Effector memory CD4-positive, alpha-beta T cell (primary cell): ENCODE measurements around the gene DAPK1.

ENCODE experiments used
- DNase-seq, 3 donors: peaks; one replicate each; pipeline ENCODE4 v3.0.0-alpha.2; 2020
- H3K27ac ChIP-seq: 2 replicates; pipeline ENCODE4 v1.7.0; 2013; ENCODE audit warnings: mild to moderate bottlenecking, low read length, moderate library complexity; ENCODE audit not compliant: insufficient read depth, poor library complexity, severe bottlenecking
- H3K27me3 ChIP-seq: replicated peaks from 2 replicates; pipeline ENCODE4 v1.7.0; 2013; ENCODE audit warnings: mild to moderate bottlenecking, low read length; ENCODE audit not compliant: insufficient read depth, control insufficient read depth, poor library complexity, severe bottlenecking
- H3K36me3 ChIP-seq: 2 replicates; pipeline ENCODE4 v1.7.0; 2013; ENCODE audit warnings: mild to moderate bottlenecking, low read length, moderate library complexity; ENCODE audit not compliant: control insufficient read depth, insufficient read depth
- H3K4me1 ChIP-seq: 2 replicates; pipeline ENCODE4 v1.7.0; 2013; ENCODE audit warnings: low read length, mild to moderate bottlenecking; ENCODE audit not compliant: control insufficient read depth, insufficient read depth, poor library complexity, severe bottlenecking
- H3K4me3 ChIP-seq: 2 replicates; pipeline ENCODE4 v1.7.0; 2013; ENCODE audit warnings: low read length, low read depth, mild to moderate bottlenecking; ENCODE audit not compliant: insufficient read depth, poor library complexity, severe bottlenecking
- H3K9me3 ChIP-seq: 2 replicates; pipeline ENCODE4 v1.7.0; 2013; ENCODE audit warnings: mild to moderate bottlenecking, low read length, moderate library complexity; ENCODE audit not compliant: control insufficient read depth

DAPK1 gene

GRCh38 chr9:87594662-87595061, 97.0 kb downstream of the DAPK1 start:
- Histone ChIP-seq H3K27ac (no peak overlapping the region), H3K4me3 (no peak overlapping the region), H3K9me3 (no peaks in the 10 kb centered on the region), H3K36me3 (no peaks in the 10 kb centered on the region), H3K4me1 (no peaks in the 10 kb centered on the region), H3K27me3 (no peaks in the 10 kb centered on the region)
- no peak for DNase-seq

- Histone ChIP-seq H3K4me3 (no peak overlapping the region), H3K4me1 (no peaks in the 10 kb centered on the region), H3K27ac (no peak overlapping the region), H3K27me3 (no peaks in the 10 kb centered on the region), H3K9me3 (no peaks in the 10 kb centered on the region), H3K36me3 (no peaks in the 10 kb centered on the region)
- DNase-seq = no peak
Measured at GRCh38 chr9:87595610-87596009, 97.9 kb downstream of the DAPK1 start.

DNA sequence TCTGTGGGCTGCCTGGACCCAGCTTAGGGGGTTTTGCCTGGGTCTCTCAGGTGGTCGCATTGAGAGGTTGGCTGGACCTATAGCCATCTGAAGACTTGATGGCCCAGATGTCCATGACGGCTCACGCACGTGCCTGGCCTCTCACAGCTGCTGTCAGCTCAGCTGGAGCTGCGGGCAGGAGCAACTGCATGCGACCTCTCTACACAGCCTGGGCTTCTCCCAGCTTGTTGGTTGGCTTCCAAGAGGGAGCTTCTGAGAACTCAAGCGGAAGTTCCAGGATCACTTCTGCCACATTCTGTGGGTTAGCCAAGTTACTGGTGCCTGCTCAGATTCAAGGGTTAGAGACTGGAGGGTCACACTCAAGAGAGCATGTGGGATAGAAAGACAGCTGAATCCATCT, 99.2 kb downstream of the DAPK1 start:
- no peak overlapping the region for H3K27ac ChIP-seq
- no peaks in the 10 kb centered on the region for H3K4me1 ChIP-seq

DNA sequence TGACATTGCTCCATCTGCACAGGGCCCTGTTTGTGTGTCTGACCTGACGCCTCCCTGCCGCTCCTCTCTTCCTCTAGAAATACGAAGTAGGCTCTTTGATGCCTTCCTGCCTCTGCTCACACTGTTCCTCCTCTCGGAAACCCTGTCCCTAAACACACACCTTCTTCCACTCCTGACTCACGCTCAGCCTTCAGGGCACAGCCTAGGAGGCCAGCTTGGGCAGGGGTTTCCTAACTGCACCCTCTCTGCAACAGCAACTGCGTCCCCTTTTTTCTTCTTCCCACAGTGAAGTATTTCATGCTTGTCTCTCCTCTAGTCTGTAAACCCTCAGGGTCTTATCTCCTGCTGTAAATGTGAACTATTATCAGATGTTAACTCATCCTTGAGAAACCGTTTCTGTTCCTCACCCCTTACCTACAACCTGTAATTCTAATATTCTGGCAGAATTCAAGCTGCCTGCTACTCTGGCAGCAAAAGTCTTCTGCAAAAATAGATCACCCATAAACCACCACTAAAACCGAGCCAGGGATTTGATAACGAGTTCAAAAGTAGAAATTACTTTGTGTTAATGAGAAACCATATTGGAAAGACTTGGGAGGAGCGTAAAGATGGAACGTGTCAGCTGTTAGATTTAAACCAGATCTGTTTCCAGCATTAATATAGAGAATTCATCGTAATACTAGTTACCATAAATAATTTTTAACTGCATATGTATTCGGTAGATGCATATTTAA, 100.2 kb downstream of the DAPK1 start:
- DNase-seq = no peak
- no peak overlapping the region for H3K27ac ChIP-seq
- H3K27me3 ChIP-seq = no peaks in the 10 kb centered on the region
- no peaks in the 10 kb centered on the region for H3K4me1 ChIP-seq
- H3K4me3 ChIP-seq = no peak overlapping the region
- no peaks in the 10 kb centered on the region for H3K9me3 ChIP-seq
- H3K36me3 ChIP-seq = no peaks in the 10 kb centered on the region

More for the DNA sequence above, 99.2 kb downstream of the DAPK1 start:
- Histone ChIP-seq H3K9me3 (no peaks in the 10 kb centered on the region), H3K36me3 (no peaks in the 10 kb centered on the region), H3K27me3 (no peaks in the 10 kb centered on the region), H3K4me3 (no peak overlapping the region)
- no peak for DNase-seq

DNA sequence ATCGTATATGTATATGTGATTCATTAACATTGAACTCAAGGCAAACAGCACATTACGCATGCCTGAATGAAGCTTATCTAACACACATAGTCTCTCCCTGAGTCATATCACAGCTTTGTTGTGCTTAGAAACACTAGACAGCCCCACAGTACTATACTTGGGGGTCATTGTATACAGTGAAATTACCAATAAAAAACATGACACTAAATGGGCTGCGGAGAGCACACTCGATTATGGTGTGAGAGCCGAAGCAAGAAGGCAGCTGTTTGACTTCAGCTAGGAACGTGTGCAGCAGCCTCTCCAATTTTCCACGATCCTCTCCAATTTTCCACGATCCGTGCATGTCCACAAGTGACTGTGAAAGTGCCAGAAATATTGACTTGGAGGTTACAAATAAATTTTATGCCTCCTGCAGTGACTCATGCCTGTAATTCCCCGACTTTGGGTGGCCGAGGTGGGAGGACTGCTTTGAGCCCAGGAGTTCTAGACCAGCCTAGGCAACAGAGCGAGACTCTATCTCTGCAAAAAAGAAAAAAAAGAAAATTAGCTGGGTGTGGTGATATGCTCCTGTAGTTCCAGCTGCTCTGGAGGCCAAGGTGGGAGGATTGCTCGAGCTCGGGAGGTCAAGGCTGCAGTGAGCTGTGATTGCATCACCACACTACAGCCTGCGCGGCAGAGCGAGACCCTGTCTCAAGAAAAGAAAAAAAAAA, 102.4 kb downstream of the DAPK1 start:
- H3K9me3 ChIP-seq = no peaks in the 10 kb centered on the region
- H3K4me1 ChIP-seq = no peaks in the 10 kb centered on the region
- no peak overlapping the region for H3K27ac ChIP-seq
- H3K36me3 ChIP-seq = no peaks in the 10 kb centered on the region
- no peak overlapping the region for H3K4me3 ChIP-seq
- no peaks in the 10 kb centered on the region for H3K27me3 ChIP-seq
- no peak for DNase-seq

DNA sequence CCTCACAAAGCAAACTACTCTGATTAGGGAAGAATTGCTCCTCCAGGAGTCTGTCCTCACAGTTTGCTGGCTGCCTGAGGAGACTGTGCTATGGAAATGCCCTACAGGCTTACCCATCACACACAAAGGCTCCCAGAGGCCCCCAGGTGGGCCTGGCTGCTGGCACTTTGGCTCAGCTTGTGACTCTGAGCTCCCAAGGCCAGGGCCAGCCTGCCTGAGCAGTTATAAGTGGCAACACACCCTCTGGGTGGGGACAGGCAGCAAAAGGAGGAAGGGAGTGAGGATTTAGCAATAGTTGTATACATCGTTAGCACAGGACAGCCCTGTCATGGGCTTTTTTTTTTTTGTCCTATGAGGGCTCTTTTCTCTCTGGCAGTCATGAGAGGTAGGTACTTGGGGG, 103.5 kb downstream of the DAPK1 start:
- no peak for DNase-seq

DNA sequence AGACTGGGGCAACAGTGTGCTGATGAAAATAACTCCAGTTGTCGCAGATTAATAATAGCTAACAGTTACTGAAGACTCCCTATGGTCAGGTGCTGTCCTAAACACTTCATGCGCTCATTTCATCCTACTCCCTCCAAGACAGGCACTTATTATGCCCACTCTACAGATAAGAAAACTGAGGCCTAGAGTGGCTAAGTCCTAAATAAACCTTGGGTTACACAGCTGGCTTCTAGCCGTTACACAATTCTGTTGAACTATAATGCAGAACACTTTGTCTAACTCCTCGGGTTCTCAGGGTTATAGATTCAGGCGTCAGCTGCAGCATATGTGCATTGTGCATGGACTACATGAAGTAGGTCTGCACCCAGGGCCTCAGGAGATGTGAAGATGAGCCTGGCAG, 103.9 kb downstream of the DAPK1 start:
- DNase-seq = no peak
- Histone ChIP-seq H3K4me1 (no peaks in the 10 kb centered on the region), H3K27me3 (peaks cover 5% of the 10 kb centered on the region), H3K4me3 (no peak overlapping the region), H3K9me3 (no peaks in the 10 kb centered on the region), H3K27ac (no peak overlapping the region), H3K36me3 (no peaks in the 10 kb centered on the region)

More for the DNA sequence above, 103.5 kb downstream of the DAPK1 start:
- Histone ChIP-seq H3K27me3 (peaks cover 5% of the 10 kb centered on the region), H3K4me1 (no peaks in the 10 kb centered on the region), H3K4me3 (no peak overlapping the region), H3K27ac (no peak overlapping the region), H3K36me3 (no peaks in the 10 kb centered on the region), H3K9me3 (no peaks in the 10 kb centered on the region)

- H3K27ac ChIP-seq = no peak overlapping the region
- DNase-seq = no peak
- no peaks in the 10 kb centered on the region for H3K9me3 ChIP-seq
- H3K4me3 ChIP-seq = no peak overlapping the region
- peaks cover 5% of the 10 kb centered on the region for H3K27me3 ChIP-seq
- H3K36me3 ChIP-seq = no peaks in the 10 kb centered on the region
- no peaks in the 10 kb centered on the region for H3K4me1 ChIP-seq
Measured at GRCh38 chr9:87602933-87603643, 105.4 kb downstream of the DAPK1 start.

GRCh38 chr9:87603854-87604490, 106.3 kb downstream of the DAPK1 start:
- no peak overlapping the region for H3K4me3 ChIP-seq
- peaks cover 5% of the 10 kb centered on the region for H3K27me3 ChIP-seq
- no peak overlapping the region for H3K27ac ChIP-seq
- H3K36me3 ChIP-seq = no peaks in the 10 kb centered on the region
- DNase-seq = no peak
- no peaks in the 10 kb centered on the region for H3K4me1 ChIP-seq
- H3K9me3 ChIP-seq = no peaks in the 10 kb centered on the region
